ENCODE measurements around the gene PRR36. TPM values are rescaled to one million over a fixed set of nuclear protein-coding genes. Genes with fewer than 3 reads are reported as not detected.

PRR36 gene
- total RNA-seq, 3 donors from 2014 or later: 0.22 to 0.58 (median 0.23) TPM

GRCh38 chr19:7874897-7875273 lies 695 bp upstream of the PRR36 start:
- ATAC-seq (no peak), DNase-seq (no peak)
- Histone ChIP-seq H3K36me3 (ENCODE audit: low read depth) (no peaks in the 10 kb centered on the region), H3K4me3 (no peak overlapping the region), H3K4me1 (ENCODE audit: low read depth) (peaks cover 22% of the 10 kb centered on the region), H3K9me3 (no peaks in the 10 kb centered on the region)
- intact Hi-C loops (cut with DNase I, micrococcal nuclease): no loop called here
- TF ChIP-seq, protein P1, sequence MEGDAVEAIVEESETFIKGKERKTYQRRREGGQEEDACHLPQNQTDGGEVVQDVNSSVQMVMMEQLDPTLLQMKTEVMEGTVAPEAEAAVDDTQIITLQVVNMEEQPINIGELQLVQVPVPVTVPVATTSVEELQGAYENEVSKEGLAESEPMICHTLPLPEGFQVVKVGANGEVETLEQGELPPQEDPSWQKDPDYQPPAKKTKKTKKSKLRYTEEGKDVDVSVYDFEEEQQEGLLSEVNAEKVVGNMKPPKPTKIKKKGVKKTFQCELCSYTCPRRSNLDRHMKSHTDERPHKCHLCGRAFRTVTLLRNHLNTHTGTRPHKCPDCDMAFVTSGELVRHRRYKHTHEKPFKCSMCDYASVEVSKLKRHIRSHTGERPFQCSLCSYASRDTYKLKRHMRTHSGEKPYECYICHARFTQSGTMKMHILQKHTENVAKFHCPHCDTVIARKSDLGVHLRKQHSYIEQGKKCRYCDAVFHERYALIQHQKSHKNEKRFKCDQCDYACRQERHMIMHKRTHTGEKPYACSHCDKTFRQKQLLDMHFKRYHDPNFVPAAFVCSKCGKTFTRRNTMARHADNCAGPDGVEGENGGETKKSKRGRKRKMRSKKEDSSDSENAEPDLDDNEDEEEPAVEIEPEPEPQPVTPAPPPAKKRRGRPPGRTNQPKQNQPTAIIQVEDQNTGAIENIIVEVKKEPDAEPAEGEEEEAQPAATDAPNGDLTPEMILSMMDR (IDR thresholded peaks at IDR 0.05): no peak

DNA sequence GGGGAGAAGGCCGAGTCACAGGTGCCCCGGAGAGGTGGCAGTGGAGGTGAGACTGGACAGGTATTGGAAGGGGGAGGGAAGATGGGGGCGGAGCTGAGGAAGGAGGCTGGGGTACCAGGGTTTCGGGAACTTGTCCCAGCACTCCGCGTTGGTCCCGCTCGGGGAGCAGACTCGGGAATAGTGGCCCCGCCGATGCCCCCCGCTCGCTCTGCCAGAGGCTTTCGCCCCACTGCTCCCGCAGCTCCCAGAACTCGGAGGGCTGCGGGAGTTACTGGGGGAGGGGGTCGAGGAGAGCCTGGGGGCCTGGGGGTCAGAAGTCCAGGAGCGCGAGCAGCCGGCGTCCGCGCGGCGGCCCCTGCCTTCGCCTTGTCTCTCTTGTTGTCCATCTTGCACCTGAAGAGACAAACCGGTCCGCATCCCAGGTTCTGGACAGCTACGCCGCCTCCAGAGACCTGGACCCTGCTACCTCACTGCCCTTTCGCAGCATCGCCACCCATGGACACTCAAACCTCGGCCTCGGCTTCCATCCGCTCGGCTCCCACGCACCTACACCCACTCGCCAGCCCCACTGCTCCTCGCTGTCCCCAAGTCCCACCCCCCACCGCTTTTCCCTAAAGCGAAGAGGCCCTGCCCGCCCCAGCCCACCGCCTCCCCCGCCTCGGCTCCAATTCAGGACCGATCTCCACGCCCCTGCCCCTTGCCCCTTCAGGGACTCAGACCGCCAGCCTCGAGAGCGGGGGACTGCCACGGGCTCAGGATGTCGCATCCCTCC lies 700 bp downstream of the PRR36 start:
- no peaks in the 10 kb centered on the region for H3K36me3 ChIP-seq (ENCODE audit: low read depth)
- H3K4me1 ChIP-seq (ENCODE audit: low read depth): peaks cover 29% of the 10 kb centered on the region
- ATAC-seq: no peak
- TF ChIP-seq, protein P1 (IDR thresholded peaks at IDR 0.05): no peak
- no peaks in the 10 kb centered on the region for H3K9me3 ChIP-seq
- no peak for DNase-seq
- no peak overlapping the region for H3K4me3 ChIP-seq
- intact Hi-C loops (cut with DNase I, micrococcal nuclease): no loop called here

DNA sequence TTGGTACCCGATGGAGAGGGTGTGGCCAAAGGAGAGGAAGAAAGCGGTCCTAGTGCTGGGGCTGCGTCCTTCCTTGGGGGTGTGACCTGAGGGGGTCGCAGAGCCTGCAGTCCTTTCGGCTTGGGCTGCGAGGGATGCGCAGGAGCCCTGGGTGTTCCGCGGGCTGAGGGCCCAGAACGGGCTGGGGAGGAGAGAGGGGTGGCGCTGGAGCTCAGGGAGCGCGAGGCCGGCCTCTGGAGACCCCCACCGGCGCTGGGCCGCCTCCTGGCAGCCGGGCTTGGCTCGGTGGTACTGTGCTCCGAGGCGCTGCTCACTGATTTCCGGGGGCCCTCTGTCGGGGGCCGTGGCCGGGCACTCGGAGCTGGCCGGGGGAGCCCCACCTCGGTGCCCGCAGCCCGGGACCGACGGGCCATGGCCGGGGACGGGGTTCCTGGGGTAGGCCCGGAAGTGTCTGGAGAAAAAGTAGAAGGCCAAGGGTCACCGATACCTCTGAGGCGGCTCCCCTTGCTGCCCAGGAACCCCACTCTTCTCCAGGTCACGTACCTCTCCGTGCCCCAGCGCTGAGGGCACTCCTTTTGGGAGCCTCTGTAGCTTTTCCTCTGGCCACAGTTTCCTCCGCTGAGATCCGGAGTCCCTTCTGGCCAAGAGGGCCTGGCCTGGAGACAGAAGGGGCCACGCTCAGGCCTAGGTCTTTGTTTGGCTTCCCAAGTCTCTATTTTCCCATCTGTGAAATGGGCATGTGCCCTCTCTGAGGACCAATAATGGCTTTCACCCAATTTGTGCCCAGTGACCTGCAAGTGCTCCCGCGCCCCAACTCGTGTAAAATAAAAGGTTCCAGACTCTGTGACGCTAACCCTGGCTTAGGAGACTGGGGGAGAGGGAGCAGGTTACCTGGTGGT lies 1.6 kb downstream of the PRR36 start:
- H3K4me3 ChIP-seq: no peak overlapping the region
- DNase-seq: no peak

DNA sequence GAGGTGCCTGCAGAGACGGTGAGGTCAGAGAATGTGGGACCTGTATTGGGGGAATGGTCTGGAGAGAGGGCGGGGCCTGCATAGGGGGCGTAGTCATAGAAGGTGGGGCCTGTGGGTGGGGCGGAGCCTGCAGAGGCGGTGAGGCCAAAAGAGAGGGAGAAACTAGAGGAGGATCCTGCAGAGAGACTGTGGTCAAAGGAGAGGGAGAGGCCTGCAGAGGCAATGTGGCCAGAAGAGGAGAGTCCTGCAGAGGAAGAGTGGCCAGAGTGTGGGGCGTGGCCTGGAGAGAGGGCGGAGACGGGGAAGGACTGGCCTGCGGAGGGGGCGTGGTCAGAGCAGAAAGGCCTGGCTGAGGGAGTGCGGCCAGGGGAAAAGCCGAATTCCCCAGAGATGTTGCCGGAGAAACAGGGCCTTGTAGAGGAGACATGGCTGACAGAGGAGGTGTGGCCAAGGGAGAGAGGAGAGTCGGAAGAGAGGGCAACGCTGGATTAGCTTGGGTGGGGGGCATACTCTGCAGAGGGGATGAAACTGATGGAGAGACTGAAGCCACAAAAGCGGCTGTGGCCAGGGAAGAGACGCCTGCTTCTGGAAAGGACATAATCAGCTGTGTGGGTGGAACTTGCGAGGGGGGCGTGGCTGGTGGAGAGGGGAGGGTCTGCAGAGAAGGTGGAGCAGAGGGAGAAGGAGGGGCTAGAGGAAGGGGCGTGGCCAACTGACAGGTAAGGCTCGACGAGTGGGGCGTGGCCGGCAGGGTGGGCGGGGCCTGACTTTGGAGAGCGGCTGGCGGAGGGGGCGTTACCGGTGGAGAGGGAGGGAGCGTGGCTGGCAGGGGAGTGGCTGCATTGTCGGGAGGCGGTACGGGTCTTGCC lies 2.5 kb downstream of the PRR36 start:
- H3K36me3 ChIP-seq (ENCODE audit: low read depth): no peaks in the 10 kb centered on the region
- peak; percentile 95 to 97 (median 95) for DNase-seq
- TF ChIP-seq, protein P1 (IDR thresholded peaks at IDR 0.05): no peak
- intact Hi-C loops (cut with DNase I, micrococcal nuclease): no loop called here
- peaks cover 35% of the 10 kb centered on the region for H3K4me1 ChIP-seq (ENCODE audit: low read depth)
- H3K4me3 ChIP-seq: no peak overlapping the region
- no peaks in the 10 kb centered on the region for H3K9me3 ChIP-seq
- peak; percentile 62 for ATAC-seq

More for the DNA sequence above, 1.6 kb downstream of the PRR36 start:
- TF ChIP-seq, protein P1 (IDR thresholded peaks at IDR 0.05): no peak
- Histone ChIP-seq H3K4me1 (ENCODE audit: low read depth) (peaks cover 35% of the 10 kb centered on the region), H3K9me3 (no peaks in the 10 kb centered on the region), H3K36me3 (ENCODE audit: low read depth) (no peaks in the 10 kb centered on the region)
- no peak for ATAC-seq
- intact Hi-C loops (cut with DNase I, micrococcal nuclease): no loop called here
